GM12872 (cell line): ENCODE results near the gene CD79B.
A peak's percentile ranks its signal among the peaks of the same experiment; 100 is the strongest.

Experiments used
- TF ChIP-seq, protein P1 (sequence below): IDR thresholded peaks from 3 replicates; pipeline ENCODE4 v1.5.1; 2011; ENCODE audit warnings: low read depth, mild to moderate bottlenecking, low read length, moderate library complexity; ENCODE audit not compliant: insufficient read depth

CD79B gene

DNA sequence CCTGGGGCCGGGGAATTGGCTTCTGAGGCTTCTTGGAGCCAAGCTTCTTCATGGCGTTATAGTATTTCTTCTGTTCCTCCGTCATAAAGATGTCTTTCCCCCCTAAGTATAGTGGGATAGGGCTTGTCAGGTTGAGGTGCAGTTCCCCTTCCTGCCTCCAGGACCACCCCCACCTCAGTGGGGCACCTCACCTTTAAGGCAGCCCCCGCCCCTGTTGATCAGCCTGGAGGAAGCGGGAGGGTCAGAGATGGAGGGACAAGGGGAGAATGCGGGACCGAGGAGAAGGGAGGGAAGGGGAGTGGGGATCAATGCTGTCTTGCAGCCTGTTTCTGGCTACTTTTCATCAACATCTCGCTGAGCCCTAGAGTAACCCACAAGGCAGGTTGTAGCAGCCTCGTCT lies 11.6 kb upstream of the CD79B start:
- TF ChIP-seq, protein P1, sequence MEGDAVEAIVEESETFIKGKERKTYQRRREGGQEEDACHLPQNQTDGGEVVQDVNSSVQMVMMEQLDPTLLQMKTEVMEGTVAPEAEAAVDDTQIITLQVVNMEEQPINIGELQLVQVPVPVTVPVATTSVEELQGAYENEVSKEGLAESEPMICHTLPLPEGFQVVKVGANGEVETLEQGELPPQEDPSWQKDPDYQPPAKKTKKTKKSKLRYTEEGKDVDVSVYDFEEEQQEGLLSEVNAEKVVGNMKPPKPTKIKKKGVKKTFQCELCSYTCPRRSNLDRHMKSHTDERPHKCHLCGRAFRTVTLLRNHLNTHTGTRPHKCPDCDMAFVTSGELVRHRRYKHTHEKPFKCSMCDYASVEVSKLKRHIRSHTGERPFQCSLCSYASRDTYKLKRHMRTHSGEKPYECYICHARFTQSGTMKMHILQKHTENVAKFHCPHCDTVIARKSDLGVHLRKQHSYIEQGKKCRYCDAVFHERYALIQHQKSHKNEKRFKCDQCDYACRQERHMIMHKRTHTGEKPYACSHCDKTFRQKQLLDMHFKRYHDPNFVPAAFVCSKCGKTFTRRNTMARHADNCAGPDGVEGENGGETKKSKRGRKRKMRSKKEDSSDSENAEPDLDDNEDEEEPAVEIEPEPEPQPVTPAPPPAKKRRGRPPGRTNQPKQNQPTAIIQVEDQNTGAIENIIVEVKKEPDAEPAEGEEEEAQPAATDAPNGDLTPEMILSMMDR, result peak; percentile 49; the same call in 2 of the 3 replicates

DNA sequence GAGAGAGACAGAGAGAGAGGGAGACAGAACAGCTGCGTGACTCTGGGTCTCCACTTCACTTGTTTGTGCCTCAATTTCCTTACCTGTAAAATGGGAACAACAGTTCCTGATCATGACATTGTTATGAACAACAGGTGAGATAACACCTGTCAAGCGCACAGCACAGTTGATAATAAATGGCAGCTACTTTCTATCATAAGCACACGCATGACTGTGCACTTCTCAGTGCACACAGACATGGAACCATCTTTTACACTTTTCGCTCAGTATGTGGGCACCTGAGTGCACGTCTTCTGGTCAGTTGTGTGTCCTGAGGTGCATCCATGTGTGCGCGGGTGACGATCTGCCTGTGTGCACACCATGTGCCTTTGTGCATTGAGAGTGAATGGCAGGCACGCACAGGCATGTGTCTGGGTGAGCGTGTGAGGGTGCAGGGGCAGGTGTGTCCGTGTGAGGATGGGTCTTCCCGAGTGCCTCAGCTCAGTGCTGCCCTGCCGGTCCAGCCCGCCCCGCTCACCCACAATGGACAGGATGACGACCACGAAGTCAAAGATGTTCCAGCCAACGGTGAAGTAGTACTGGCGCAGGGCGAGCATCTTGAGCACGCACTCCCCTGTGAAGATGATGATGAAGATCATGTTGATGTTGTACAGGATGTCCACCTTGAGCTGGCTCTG lies 10.3 kb upstream of the CD79B start:
- TF ChIP-seq, protein P1, result no peak

DNA sequence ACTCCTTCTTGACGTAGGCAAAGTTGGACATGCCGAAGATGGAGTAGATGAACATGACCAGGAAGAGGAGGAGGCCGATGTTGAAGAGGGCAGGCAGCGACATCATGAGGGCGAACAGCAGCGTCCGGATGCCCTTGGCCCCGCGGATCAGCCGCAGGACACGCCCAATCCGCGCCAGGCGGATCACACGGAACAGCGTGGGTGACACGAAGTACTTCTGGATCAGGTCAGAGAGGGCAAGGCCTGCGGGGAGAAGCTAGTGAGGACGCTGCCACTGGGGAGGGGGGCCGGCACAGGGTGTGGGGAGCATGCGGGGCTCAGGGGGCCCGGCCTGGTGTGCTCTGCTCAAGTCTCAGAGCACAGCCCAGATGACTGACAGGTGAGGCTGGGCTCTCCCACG lies 9.6 kb upstream of the CD79B start:
- TF ChIP-seq, protein P1, result no peak

DNA sequence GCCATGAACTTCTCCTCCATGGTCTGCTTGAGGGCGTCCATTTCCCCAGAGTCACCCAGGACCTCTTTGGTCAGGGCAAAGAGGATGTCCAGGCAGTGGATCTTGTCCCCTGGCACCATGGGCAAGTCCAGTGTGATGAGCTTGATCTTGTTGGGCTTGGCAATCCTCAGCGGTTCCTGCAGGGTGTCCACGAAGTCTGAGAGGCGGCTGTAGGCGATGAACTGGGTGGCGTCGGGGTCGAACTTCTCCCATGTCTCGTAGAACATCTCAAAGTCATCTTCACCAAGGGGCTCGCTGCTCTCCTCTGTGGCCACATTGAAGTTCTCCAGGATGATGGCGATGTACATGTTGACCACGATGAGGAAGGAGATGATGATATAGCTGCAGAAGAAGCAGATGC lies 9.0 kb upstream of the CD79B start:
- TF ChIP-seq, protein P1, result no peak

DNA sequence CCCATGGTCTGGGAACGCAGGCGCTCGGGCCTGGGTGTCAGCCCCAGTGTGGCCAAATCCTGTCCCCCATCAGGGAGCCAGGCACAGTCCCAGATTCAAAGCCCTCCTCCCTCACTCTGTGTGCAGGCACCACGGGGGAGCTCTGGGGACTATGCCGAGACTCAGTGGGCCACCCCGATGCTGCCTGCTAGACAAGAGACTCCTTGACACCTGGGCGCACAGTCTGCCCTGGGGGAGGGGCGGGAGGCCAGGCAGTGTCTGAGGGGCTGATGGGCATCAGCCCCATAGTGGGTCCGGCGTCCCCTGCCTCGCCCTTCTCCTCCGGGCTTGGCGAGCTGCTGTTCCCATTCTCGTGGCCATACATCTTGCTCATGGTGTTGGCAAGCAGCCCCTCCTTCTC lies 8.5 kb upstream of the CD79B start:
- TF ChIP-seq, protein P1, result no peak

DNA sequence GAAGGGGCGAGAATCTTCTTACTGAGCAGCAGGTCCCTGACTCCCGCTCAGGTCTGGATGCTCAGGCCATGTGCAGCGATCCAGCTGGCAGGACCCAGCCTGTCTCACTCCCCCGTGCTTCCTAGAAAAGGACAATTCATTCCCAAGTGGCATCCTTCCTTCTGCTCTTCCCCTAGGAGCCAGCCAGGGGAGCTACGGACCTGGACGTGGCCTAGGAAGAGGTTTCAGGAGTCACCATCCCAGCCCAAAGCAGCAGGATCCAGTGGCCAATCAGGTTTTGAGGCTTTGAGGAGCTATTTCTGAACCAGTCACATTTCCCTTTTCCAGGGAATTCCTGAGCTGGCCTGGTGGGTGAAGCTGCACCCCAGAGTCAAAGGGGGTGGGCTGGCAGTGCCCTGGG lies 7.8 kb upstream of the CD79B start:
- TF ChIP-seq, protein P1, result no peak

DNA sequence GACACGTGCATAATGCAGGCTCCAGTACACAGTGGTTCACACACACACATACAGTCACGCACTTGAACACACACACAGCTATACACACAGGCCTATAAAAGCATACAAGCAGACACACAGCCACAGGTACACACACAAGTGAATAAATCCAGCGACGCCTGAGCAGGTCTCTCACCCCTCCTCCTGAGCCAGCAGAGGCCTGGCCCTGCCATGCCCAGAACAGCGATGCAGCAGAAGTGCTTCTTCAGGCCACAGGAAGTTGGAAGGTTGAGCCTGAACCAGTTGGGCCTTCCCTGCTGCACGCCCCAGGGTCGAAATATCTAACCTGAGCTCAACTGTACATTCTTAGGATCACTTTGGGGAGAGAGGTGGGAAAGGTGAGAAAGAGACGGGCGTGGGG lies 7.3 kb upstream of the CD79B start:
- TF ChIP-seq, protein P1, result no peak
